ENCODE measurements around the gene AKT1. TPM values are rescaled to one million over a fixed set of nuclear protein-coding genes. Genes with fewer than 3 reads are reported as not detected.

Gene AKT1
- total RNA-seq, 1 experiment from 2014 or later, result 83.3 TPM

DNA sequence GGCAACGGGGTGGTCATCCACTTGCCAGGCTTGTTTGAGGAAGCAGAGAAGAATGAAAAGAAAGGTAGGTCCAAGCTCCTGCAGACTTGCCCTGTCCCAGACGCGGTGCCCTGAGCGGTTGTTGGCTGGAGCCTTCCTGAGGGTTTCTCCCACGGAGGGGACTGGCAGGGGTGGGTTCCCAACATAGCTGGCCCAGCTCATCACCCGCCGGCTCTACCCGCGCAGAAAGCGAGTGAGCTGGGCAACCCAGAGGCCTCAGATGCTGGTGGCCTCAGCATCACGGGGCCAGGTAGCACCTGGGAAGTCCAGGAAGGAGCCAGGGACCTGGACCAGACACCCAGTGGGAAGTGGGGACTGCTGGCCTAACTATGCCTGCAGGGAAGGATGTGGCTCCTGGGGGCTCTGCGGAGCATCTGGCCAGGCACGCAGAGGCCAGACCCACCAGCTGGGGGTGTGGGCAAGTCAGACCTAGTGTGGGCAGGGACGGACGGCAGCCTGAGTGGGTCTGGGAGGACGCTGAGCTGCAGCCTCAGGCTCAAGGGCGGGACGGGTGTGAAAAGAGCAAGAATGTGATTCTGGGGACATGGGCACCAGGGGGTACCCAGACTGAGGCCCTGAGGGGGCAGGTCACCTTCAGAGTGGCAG, 57.1 kb downstream of the AKT1 start:
- intact Hi-C loops (cut with micrococcal nuclease), result no loop called here
- H3K27ac Mint-ChIP-seq (ENCODE audit: low read depth, unreplicated experiment), result no peak overlapping the region
- no peak overlapping the region for H3K4me3 Mint-ChIP-seq (ENCODE audit: unreplicated experiment)
- H3K36me3 Mint-ChIP-seq (ENCODE audit: insufficient read depth, unreplicated experiment), result no peaks in the 10 kb centered on the region
- H3K4me1 Mint-ChIP-seq (ENCODE audit: insufficient read depth, unreplicated experiment), result peaks cover 13% of the 10 kb centered on the region
- TF ChIP-seq, protein P1, sequence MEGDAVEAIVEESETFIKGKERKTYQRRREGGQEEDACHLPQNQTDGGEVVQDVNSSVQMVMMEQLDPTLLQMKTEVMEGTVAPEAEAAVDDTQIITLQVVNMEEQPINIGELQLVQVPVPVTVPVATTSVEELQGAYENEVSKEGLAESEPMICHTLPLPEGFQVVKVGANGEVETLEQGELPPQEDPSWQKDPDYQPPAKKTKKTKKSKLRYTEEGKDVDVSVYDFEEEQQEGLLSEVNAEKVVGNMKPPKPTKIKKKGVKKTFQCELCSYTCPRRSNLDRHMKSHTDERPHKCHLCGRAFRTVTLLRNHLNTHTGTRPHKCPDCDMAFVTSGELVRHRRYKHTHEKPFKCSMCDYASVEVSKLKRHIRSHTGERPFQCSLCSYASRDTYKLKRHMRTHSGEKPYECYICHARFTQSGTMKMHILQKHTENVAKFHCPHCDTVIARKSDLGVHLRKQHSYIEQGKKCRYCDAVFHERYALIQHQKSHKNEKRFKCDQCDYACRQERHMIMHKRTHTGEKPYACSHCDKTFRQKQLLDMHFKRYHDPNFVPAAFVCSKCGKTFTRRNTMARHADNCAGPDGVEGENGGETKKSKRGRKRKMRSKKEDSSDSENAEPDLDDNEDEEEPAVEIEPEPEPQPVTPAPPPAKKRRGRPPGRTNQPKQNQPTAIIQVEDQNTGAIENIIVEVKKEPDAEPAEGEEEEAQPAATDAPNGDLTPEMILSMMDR (IDR thresholded peaks at IDR 0.05; ENCODE audit: unreplicated experiment), result no peak
- ChIA-PET CTCF (interaction anchor here (0.5 to 5.9 kb wide), 3 partner anchors 12 to 15 kb away, joined by 3 to 36 read pairs (median 6); partner anchors contain the start of gene ADSS1), POLR2A (interaction anchor here (0.8 to 3.1 kb wide), 3 partner anchors 11 to 15 kb away, joined by 3 to 19 read pairs (median 4); no protein-coding TSS in a partner anchor)
- no peak for DNase-seq (ENCODE audit: unreplicated experiment)
- H3K9me3 Mint-ChIP-seq (ENCODE audit: unreplicated experiment), result no peaks in the 10 kb centered on the region
- no peaks in the 10 kb centered on the region for H3K27me3 Mint-ChIP-seq (ENCODE audit: insufficient read depth, unreplicated experiment)
- no TSS peak for BruUV-seq (replicated peaks)

DNA sequence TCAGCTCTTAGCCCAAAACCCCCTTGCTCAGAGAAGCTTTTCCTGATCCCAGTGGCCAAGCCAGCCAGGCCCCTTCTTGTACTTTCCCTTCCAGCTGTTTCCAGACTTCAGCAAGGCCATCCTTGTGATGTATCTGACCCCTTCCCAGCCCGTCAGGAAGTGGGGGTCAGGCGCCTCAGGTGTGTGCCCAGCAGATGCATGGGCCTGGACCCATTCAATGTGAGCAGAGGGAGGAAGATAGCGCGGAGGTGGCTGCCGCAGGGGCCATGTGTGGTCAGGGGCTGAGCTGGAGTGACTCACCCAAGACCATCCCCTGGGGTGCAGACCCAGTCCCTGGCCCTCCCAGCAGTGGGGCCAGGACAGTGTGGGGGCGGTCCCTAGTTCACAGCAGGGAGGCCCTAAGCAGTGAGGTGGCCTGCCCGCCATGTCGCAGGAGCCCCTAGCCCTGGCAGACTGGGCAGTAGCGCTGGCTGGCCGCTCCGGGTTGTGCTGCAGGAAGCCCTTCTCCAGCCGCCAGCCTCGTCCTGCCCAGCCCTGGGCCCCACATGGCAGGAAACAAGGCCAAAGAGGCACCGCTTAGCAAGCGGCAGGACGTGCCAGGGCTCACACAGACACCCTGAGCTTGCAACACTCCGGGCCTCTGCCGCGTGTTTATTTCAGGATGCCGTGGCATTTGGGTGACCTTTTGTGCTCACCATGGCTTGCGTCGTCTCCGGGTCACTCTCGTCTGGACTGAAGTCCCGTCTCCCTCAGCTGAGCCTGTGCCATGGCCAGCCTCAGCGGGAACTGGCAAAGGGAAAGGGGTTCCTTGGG, 59.5 kb downstream of the AKT1 start:
- POLR2A ChIA-PET, result interaction anchor here (0.6 to 3.1 kb wide), 7 partner anchors 11 to 356 kb away, joined by 3 to 19 read pairs (median 7); partner anchors contain the start of gene SIVA1
- H3K4me1 Mint-ChIP-seq (ENCODE audit: insufficient read depth, unreplicated experiment), result peaks cover 21% of the 10 kb centered on the region
- DNase-seq (ENCODE audit: unreplicated experiment), result peak; percentile 81
- H3K36me3 Mint-ChIP-seq (ENCODE audit: insufficient read depth, unreplicated experiment), result no peaks in the 10 kb centered on the region
- H3K9me3 Mint-ChIP-seq (ENCODE audit: unreplicated experiment), result no peaks in the 10 kb centered on the region
- H3K27me3 Mint-ChIP-seq (ENCODE audit: insufficient read depth, unreplicated experiment), result no peaks in the 10 kb centered on the region
- intact Hi-C loops (cut with micrococcal nuclease), result no loop called here
- CTCF ChIA-PET, result interaction anchor here (1.8 to 5.9 kb wide), 2 partner anchors 12 to 13 kb away, joined by 12 to 36 read pairs; partner anchors contain the start of gene ADSS1
- BruUV-seq (replicated peaks), result no TSS peak
- TF ChIP-seq, protein P1 (IDR thresholded peaks at IDR 0.05; ENCODE audit: unreplicated experiment), result no peak
- peak overlapping the region; percentile 11 for H3K4me3 Mint-ChIP-seq (ENCODE audit: unreplicated experiment)
- H3K27ac Mint-ChIP-seq (ENCODE audit: low read depth, unreplicated experiment), result peak overlapping the region; percentile 79

DNA sequence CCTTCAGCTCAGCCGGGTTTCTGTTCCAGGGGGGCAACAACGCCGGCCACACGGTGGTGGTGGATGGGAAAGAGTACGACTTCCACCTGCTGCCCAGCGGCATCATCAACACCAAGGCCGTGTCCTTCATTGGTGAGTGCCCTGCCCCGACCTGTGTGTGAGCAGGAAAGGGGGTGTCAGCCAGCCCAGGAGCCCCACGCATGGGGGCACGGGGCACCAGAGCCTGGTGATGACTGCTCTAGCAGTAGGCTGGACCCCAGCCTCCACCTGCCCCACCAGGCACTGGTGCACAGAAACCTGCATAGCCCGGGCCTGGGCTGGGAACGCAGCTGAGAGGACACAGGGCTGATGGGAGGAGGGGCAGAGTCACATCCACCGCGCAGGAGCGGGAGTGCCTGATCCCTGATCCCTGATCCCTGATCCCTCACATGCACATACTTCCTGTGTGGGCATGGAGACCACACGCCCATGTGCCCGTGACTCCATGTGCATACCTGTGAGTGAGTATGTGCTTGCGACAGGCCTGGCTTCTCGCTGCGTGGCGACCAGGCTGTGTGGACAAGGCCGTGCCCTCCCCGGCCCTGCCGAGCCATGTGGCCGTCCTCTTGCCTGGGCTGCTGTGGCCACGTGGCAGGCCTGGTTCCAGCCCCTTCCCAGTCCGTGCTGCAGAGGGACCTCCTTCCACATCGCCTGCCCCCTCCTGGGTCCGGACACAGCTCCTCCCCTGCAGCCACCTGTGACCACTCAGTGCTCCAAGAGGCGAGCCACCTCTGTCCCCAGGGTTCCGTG, 60.4 kb downstream of the AKT1 start:
- no peak overlapping the region for H3K4me3 Mint-ChIP-seq (ENCODE audit: unreplicated experiment)
- peaks cover 21% of the 10 kb centered on the region for H3K4me1 Mint-ChIP-seq (ENCODE audit: insufficient read depth, unreplicated experiment)
- no peak for DNase-seq (ENCODE audit: unreplicated experiment)
- ChIA-PET CTCF (interaction anchor here (0.8 to 5.9 kb wide), 2 partner anchors 11 to 15 kb away, joined by 4 to 36 read pairs; partner anchors contain the start of gene ADSS1), POLR2A (interaction anchor here (0.7 to 4.7 kb wide), 5 partner anchors 10 to 18 kb away, joined by 3 to 24 read pairs (median 15); partner anchors contain the start of gene SIVA1)
- H3K27me3 Mint-ChIP-seq (ENCODE audit: insufficient read depth, unreplicated experiment), result no peaks in the 10 kb centered on the region
- H3K36me3 Mint-ChIP-seq (ENCODE audit: insufficient read depth, unreplicated experiment), result no peaks in the 10 kb centered on the region
- BruUV-seq (replicated peaks), result no TSS peak
- intact Hi-C loops (cut with micrococcal nuclease), result no loop called here
- peak overlapping the region; percentile 79 for H3K27ac Mint-ChIP-seq (ENCODE audit: low read depth, unreplicated experiment)
- TF ChIP-seq, protein P1 (IDR thresholded peaks at IDR 0.05; ENCODE audit: unreplicated experiment), result no peak
- H3K9me3 Mint-ChIP-seq (ENCODE audit: unreplicated experiment), result no peaks in the 10 kb centered on the region

All from MCF 10A (cell line).